LNCaP clone FGC (cell line): ENCODE results near the gene ARHGEF26.

Experiments
- DNase-seq: peaks from one replicate; pipeline ENCODE4 v3.0.0-alpha.2; 2011; ENCODE audit warnings: low read depth
- H3K4me3 ChIP-seq: 2 replicates; pipeline ENCODE4 v1.5.1; 2011; ENCODE audit warnings: mild to moderate bottlenecking, low read depth, low read length, control low read depth
- TF ChIP-seq, protein P1 (sequence below): IDR thresholded peaks from 2 replicates; pipeline ENCODE4 v1.5.1; 2012; ENCODE audit warnings: mild to moderate bottlenecking; ENCODE audit not compliant: control insufficient read depth, insufficient read depth; ENCODE audit errors: extremely low read depth

The ARHGEF26 gene

DNA sequence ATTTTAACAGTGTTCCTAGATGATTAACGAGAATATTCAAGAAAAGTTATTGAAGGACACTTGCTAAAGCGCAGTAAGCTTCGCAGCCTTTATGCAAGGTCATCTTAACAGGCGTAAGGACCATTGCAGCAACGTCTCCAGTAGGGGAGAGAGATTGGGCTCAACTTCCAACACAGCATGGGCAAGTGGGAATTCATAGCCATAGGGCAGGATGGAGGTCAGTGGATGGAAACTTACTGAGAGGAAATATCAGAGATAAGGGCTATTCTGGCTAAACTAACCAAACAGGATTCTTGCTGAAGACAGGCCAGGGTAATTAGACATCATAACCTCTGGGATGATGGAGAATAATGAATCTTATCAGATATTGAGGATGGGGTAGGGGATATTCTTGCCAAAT, 120.3 kb downstream of the ARHGEF26 start:
- TF ChIP-seq, protein P1, sequence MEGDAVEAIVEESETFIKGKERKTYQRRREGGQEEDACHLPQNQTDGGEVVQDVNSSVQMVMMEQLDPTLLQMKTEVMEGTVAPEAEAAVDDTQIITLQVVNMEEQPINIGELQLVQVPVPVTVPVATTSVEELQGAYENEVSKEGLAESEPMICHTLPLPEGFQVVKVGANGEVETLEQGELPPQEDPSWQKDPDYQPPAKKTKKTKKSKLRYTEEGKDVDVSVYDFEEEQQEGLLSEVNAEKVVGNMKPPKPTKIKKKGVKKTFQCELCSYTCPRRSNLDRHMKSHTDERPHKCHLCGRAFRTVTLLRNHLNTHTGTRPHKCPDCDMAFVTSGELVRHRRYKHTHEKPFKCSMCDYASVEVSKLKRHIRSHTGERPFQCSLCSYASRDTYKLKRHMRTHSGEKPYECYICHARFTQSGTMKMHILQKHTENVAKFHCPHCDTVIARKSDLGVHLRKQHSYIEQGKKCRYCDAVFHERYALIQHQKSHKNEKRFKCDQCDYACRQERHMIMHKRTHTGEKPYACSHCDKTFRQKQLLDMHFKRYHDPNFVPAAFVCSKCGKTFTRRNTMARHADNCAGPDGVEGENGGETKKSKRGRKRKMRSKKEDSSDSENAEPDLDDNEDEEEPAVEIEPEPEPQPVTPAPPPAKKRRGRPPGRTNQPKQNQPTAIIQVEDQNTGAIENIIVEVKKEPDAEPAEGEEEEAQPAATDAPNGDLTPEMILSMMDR, result no peak
- H3K4me3 ChIP-seq, result no peak overlapping the region
- DNase-seq, result no peak

DNA sequence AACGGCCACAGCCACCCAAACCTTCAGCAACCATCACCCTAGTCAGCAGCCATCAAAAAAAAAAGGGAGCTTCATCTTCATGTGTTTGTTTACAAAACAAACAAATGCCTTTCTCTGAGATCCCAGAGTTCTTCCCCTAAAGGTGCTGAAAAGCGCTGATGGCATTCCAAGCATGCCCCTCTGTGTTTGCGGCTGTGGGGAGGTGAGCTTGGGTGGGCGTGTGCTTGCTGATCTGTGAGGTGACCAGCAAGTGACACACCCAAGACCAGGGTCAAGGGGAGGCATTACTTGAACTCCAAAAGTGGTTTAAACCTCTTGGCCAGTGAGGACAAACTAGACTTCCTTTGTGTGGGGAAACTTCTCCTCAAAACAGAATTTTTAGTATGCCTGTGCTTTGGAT, 121.6 kb downstream of the ARHGEF26 start:
- no peak overlapping the region for H3K4me3 ChIP-seq
- TF ChIP-seq, protein P1, result no peak
- DNase-seq, result no peak

GRCh38 chr3:154243353-154243752, 122.2 kb downstream of the ARHGEF26 start:
- TF ChIP-seq, protein P1, result no peak
- no peak for DNase-seq

DNA sequence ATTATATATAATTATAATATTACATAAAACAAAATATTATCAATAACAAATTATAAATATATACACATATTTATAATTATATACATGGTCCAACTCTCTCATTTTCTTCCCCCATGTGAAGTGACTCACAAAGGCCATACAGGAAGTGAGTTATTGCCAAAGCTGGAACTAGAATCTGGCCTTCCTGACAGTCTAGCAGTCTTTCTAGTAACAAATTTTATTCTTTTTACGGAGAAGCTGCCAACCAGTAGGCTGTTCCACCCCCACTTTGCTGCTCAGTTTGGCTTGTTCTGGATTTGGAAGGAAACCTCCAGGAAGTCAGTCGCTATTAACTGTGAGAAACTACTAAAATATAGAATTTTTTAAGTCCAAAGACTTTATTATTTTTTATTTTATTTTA, 123.5 kb downstream of the ARHGEF26 start:
- DNase-seq, result no peak
- H3K4me3 ChIP-seq, result no peak overlapping the region
- TF ChIP-seq, protein P1, result no peak

More at GRCh38 chr3:154243353-154243752, 122.2 kb downstream of the ARHGEF26 start:
- H3K4me3 ChIP-seq, result no peak overlapping the region

GRCh38 chr3:154247806-154248415, 126.7 kb downstream of the ARHGEF26 start:
- TF ChIP-seq, protein P1, result no peak
- no peak for DNase-seq
- no peak overlapping the region for H3K4me3 ChIP-seq

GRCh38 chr3:154250291-154250690, 129.1 kb downstream of the ARHGEF26 start:
- no peak overlapping the region for H3K4me3 ChIP-seq
- DNase-seq, result no peak
- TF ChIP-seq, protein P1, result no peak

- no peak overlapping the region for H3K4me3 ChIP-seq
- no peak for DNase-seq
- TF ChIP-seq, protein P1, result no peak
These were observed 130.4 kb downstream of the ARHGEF26 start for GRCh38 chr3:154251610-154252009.
